A549 (cell line): Measurements from ENCODE around the gene PINK1. TPM values are rescaled to one million over a fixed set of nuclear protein-coding genes. Genes with fewer than 3 reads are reported as not detected.

Experiments
- ATAC-seq, 2 experiments: fragments of 200-7000 bp in 1 of 2; fragments of >200 bp in 1 of 2; cut with Nextera tagmentation in 1 of 2; cut with Tn5 transposase in 1 of 2; 3 replicates each; pipeline versions ENCODE4 v1.8.0 to v1.9.1; 2018 to 2020; ENCODE audit warnings: mild to moderate bottlenecking in 1 of 2, moderate library complexity in 1 of 2
- CTCF ChIA-PET: fragments of 300-600 bp; sonication (Branson Sonifier 250); formaldehyde crosslinking; extraction: SDS; loops from one replicate; lab custom pipeline; 2021; ENCODE audit warnings: antibody characterized with exemption, inconsistent platforms; lab: Yijun Ruan, JAX
- POLR2A ChIA-PET: fragments of 350-600 bp; formaldehyde crosslinking; extraction: SDS; loops from one replicate; lab custom pipeline; 2021; ENCODE audit warnings: antibody characterized with exemption, inconsistent platforms; lab: Yijun Ruan, JAX
- DNase-seq, 2 experiments: peaks; one replicate each; pipeline versions ENCODE4 v3.0.0 to v3.0.0-alpha.2; 2011 to 2016; ENCODE audit warnings: low read depth in 1 of 2, low spot score in 1 of 2
- FAIRE-seq: peaks from 2 replicates; lab custom pipeline; 2011; peaks lifted over from hg19 to GRCh38; lab: Jason Lieb, UNC
- H3K27ac ChIP-seq, 2 experiments: fragments of >200 bp; sonication (Bioruptor Twin); formaldehyde crosslinking; 3 replicates each; pipeline ENCODE4 v1.5.1; 2016 to 2017
- H3K4me1 ChIP-seq: fragments of >200 bp; sonication (Bioruptor Twin); formaldehyde crosslinking; 3 replicates; pipeline ENCODE4 v1.6.1; 2016
- H3K4me2 ChIP-seq: fragments of >200 bp; sonication (Bioruptor Twin); formaldehyde crosslinking; 3 replicates; pipeline ENCODE4 v1.6.1; 2016
- H3K4me3 ChIP-seq: fragments of >200 bp; sonication (Bioruptor Twin); formaldehyde crosslinking; 3 replicates; pipeline ENCODE4 v1.5.1; 2016
- H3K9me3 ChIP-seq: fragments of >200 bp; sonication (Bioruptor Twin); formaldehyde crosslinking; 3 replicates; pipeline ENCODE4 v1.6.1; 2016
- ATOH8 ChIP-seq: fragments of 250-450 bp; sonication (Bioruptor Pico); IDR thresholded peaks from 2 replicates; pipeline ENCODE4 v1.5.0; 2020; ENCODE audit warnings: low read depth, mild to moderate bottlenecking, moderate library complexity
- BHLHE40 ChIP-seq: IDR thresholded peaks from 2 replicates; pipeline ENCODE4 v1.6.1; 2012; ENCODE audit warnings: low read depth, low read length, inconsistent platforms
- CBX2 ChIP-seq: fragments of 200-600 bp; sonication (generic); IDR thresholded peaks from 2 replicates; pipeline ENCODE4 v1.6.1; 2016; ENCODE audit warnings: low read depth, mild to moderate bottlenecking, borderline replicate concordance
- CEBPB ChIP-seq, 2 experiments: fragments of >200 bp in 1 of 2; sonication (Bioruptor Twin) in 1 of 2; formaldehyde crosslinking in 1 of 2; IDR thresholded peaks; 2 replicates each; pipeline ENCODE4 v1.6.1; 2012 to 2016
- CTCF ChIP-seq: fragments of >200 bp; sonication (Bioruptor Twin); formaldehyde crosslinking; IDR thresholded peaks from 3 replicates; pipeline ENCODE4 v1.5.1; 2016
- E2F6 ChIP-seq: IDR thresholded peaks from 2 replicates; pipeline ENCODE4 v1.6.1; 2012; ENCODE audit warnings: low read depth, borderline replicate concordance
- EHF ChIP-seq: fragments of 250-450 bp; sonication (Bioruptor Pico); IDR thresholded peaks from 2 replicates; pipeline ENCODE4 v1.5.0; 2020; ENCODE audit warnings: mild to moderate bottlenecking
- EHMT2 ChIP-seq: fragments of 200-600 bp; sonication (generic); IDR thresholded peaks from 2 replicates; pipeline ENCODE4 v1.6.1; 2016; ENCODE audit warnings: antibody characterized with exemption, low read depth, mild to moderate bottlenecking, moderate library complexity
- EP300 ChIP-seq, 2 experiments: fragments of >200 bp; sonication (Bioruptor Twin); formaldehyde crosslinking; IDR thresholded peaks; 2 replicates in 1 of 2; 3 replicates in 1 of 2; pipeline ENCODE4 v1.6.1; 2016 to 2017
- FOSL2 ChIP-seq, 2 experiments: fragments of 450-650 bp in 1 of 2; fragments of >200 bp in 1 of 2; sonication (Bioruptor Twin) in 1 of 2; formaldehyde crosslinking; IDR thresholded peaks; 2 replicates each; pipeline versions ENCODE4 v1.5.0 to v1.6.1; 2016 to 2020; ENCODE audit warnings: mild to moderate bottlenecking in 1 of 2, moderate library complexity in 1 of 2
- GATA3 ChIP-seq: IDR thresholded peaks from 2 replicates; pipeline ENCODE4 v1.6.1; 2012; ENCODE audit warnings: borderline replicate concordance
- HDAC2 ChIP-seq: fragments of 200-600 bp; sonication (generic); IDR thresholded peaks from 2 replicates; pipeline ENCODE4 v1.6.1; 2016
- HES2 ChIP-seq: fragments of >200 bp; sonication (Bioruptor Twin); formaldehyde crosslinking; IDR thresholded peaks from 2 replicates; pipeline ENCODE4 v1.6.1; 2016
- HOXA7 ChIP-seq: fragments of 250-450 bp; sonication (Bioruptor Pico); IDR thresholded peaks from 2 replicates; pipeline ENCODE4 v1.5.0; 2020; ENCODE audit warnings: mild to moderate bottlenecking, moderate library complexity
- HOXB13 ChIP-seq: fragments of 250-450 bp; sonication (Bioruptor Pico); IDR thresholded peaks from 2 replicates; pipeline ENCODE4 v1.5.0; 2020; ENCODE audit warnings: low read depth, mild to moderate bottlenecking, moderate library complexity
- JUN ChIP-seq, 2 experiments: fragments of >200 bp; sonication (Bioruptor Twin); formaldehyde crosslinking; IDR thresholded peaks; 2 replicates in 1 of 2; 3 replicates in 1 of 2; pipeline ENCODE4 v1.6.1; 2016 to 2017
- KDM1A ChIP-seq: fragments of 200-600 bp; sonication (generic); IDR thresholded peaks from 2 replicates; pipeline ENCODE4 v1.6.1; 2016; ENCODE audit warnings: low read depth, mild to moderate bottlenecking
- MAFK ChIP-seq: fragments of 450-650 bp; IDR thresholded peaks from 2 replicates; pipeline ENCODE4 v1.6.1; 2014; ENCODE audit not compliant: partially characterized antibody
- NR3C1 ChIP-seq: fragments of >200 bp; sonication (Bioruptor Twin); formaldehyde crosslinking; IDR thresholded peaks from 3 replicates; pipeline ENCODE4 v1.6.1; 2017
- PBX3 ChIP-seq: IDR thresholded peaks from 2 replicates; pipeline ENCODE4 v1.6.1; 2012
- POLR2A ChIP-seq: IDR thresholded peaks from 2 replicates; pipeline ENCODE4 v1.6.1; 2012; ENCODE audit warnings: mild to moderate bottlenecking, low read length
- POLR2AphosphoS2 ChIP-seq: conservative IDR thresholded peaks from 2 replicates; pipeline ENCODE4 v1.6.1; 2012; ENCODE audit warnings: low read length, improper control_type of control experiment, inconsistent platforms
- RARB ChIP-seq: fragments of 250-450 bp; sonication (Bioruptor Pico); IDR thresholded peaks from 2 replicates; pipeline ENCODE4 v1.8.0; 2021; ENCODE audit warnings: mild to moderate bottlenecking, moderate library complexity
- RCOR1 ChIP-seq: fragments of 150-350 bp; IDR thresholded peaks from 2 replicates; pipeline ENCODE4 v1.6.1; 2014; ENCODE audit warnings: antibody characterized with exemption, low read length, low read depth
- RFX5 ChIP-seq: fragments of 450-650 bp; IDR thresholded peaks from 2 replicates; pipeline ENCODE4 v1.7.1; 2014; ENCODE audit warnings: antibody characterized with exemption, mild to moderate bottlenecking, moderate library complexity
- RNF2 ChIP-seq: fragments of 200-600 bp; sonication (generic); IDR thresholded peaks from 2 replicates; pipeline ENCODE4 v1.6.1; 2016; ENCODE audit warnings: low read depth, mild to moderate bottlenecking, antibody characterized with exemption, moderate library complexity, borderline replicate concordance
- SMC3 ChIP-seq: fragments of >200 bp; sonication (Bioruptor Twin); formaldehyde crosslinking; IDR thresholded peaks from 3 replicates; pipeline ENCODE4 v1.6.1; 2018; ENCODE audit warnings: inconsistent platforms
- SREBF2 ChIP-seq: fragments of 450-650 bp; IDR thresholded peaks from 2 replicates; pipeline ENCODE4 v1.6.1; 2014; ENCODE audit warnings: mild to moderate bottlenecking, moderate library complexity
- ZSCAN20 ChIP-seq: fragments of 250-450 bp; sonication (Bioruptor Pico); IDR thresholded peaks from 2 replicates; pipeline ENCODE4 v1.8.0; 2022; ENCODE audit warnings: mild to moderate bottlenecking, moderate library complexity
- WGBS: methylation state at CpG from one replicate; pipeline ENCODE4 v1.1.6; 2017; ENCODE audit errors: missing lambda C conversion rate; 5-methylcytosine and 5-hydroxymethylcytosine counted together
- polyA plus RNA-seq, 4 experiments: library from polyadenylated mRNA; depleted of rRNA in 3 of 4; stranded (reverse); fragments of >200 nt; fragmentation: RNase III in 1 of 4; extraction: RNeasy Plus Mini Kit Qiagen cat#74134 plus additional on column Dnase treatment in 1 of 4; gene quantifications; 2 replicates in 3 of 4; 3 replicates in 1 of 4; pipeline ENCODE4 v1.2.3, GENCODE V29; 2011 to 2017

Gene PINK1
- polyA plus RNA-seq, 2 of the 4 experiments (the other 2 are of a cell fraction): 18.9 to 51.4 TPM

GRCh38 chr1:20698195-20698910 lies 65.1 kb downstream of the PINK1 start (continued):
- no peak for TF ChIP-seq EHF (CRISPR knock-in tag)
- TF ChIP-seq BHLHE40: no peak

GRCh38 chr1:20699558-20699957 lies 66.3 kb downstream of the PINK1 start:
- POLR2A ChIA-PET: no interaction called here
- FAIRE-seq (no peak), ATAC-seq (no peak), DNase-seq (no peak)
- no peak for TF ChIP-seq ZSCAN20 (CRISPR knock-in tag)
- TF ChIP-seq HES2: no peak
- TF ChIP-seq SREBF2: no peak
- TF ChIP-seq HDAC2: no peak
- no peak for TF ChIP-seq KDM1A
- TF ChIP-seq RFX5: no peak
- no peak for TF ChIP-seq POLR2AphosphoS2
- no peak for TF ChIP-seq RCOR1
- TF ChIP-seq FOSL2 (IDR thresholded peaks at IDR 0.05): no peak
- no peak for TF ChIP-seq FOSL2 (CRISPR knock-in tag; IDR thresholded peaks at IDR 0.05)
- no peak for TF ChIP-seq RNF2
- TF ChIP-seq SMC3: no peak
- TF ChIP-seq HOXA7 (CRISPR knock-in tag): no peak
- no peak for TF ChIP-seq ATOH8 (CRISPR knock-in tag)
- TF ChIP-seq CTCF: no peak
- TF ChIP-seq JUN (IDR thresholded peaks at IDR 0.05): no peak
- TF ChIP-seq POLR2A: no peak
- no peak for TF ChIP-seq GATA3
- Histone ChIP-seq H3K9me3 (no peaks in the 10 kb centered on the region), H3K27ac (peak overlapping the region; percentile 97; a peak in 5 of 6 replicates), H3K4me3 (no peak overlapping the region), H3K4me1 (peaks cover 28% of the 10 kb centered on the region), H3K4me2 (no peak overlapping the region)
- WGBS: 87% methylated on average over 9 of the region's 9 CpGs
- CTCF ChIA-PET: interaction anchor here (0.7 to 5.0 kb wide), 2 partner anchors 11 to 496 kb away, joined by 3 to 55 read pairs; no protein-coding TSS in a partner anchor

GRCh38 chr1:20700636-20701215 lies 67.5 kb downstream of the PINK1 start:
- CTCF ChIA-PET: interaction anchor here (0.6 kb wide), 2 partner anchors 315 to 441 kb away, joined by 3 to 4 read pairs; no protein-coding TSS in a partner anchor
- POLR2A ChIA-PET: no interaction called here

More at GRCh38 chr1:20700636-20701215, 67.5 kb downstream of the PINK1 start:
- no peak for ATAC-seq
- Histone ChIP-seq H3K27ac (peak overlapping the region; percentile 45 to 97; a peak in 4 of 6 replicates), H3K4me3 (no peak overlapping the region), H3K4me2 (no peak overlapping the region), H3K9me3 (no peaks in the 10 kb centered on the region), H3K4me1 (peaks cover 28% of the 10 kb centered on the region)
- no peak for DNase-seq
- no peak for FAIRE-seq
- TF ChIP-seq MAFK (no peak), CEBPB (IDR thresholded peaks at IDR 0.05) (no peak), HOXB13 (CRISPR knock-in tag) (no peak), PBX3 (no peak), BHLHE40 (no peak), RFX5 (no peak), EHF (CRISPR knock-in tag) (no peak), RARB (no peak), EHMT2 (no peak), CBX2 (no peak), RNF2 (no peak), E2F6 (no peak), EP300 (IDR thresholded peaks at IDR 0.05) (no peak), ATOH8 (CRISPR knock-in tag) (no peak), NR3C1 (no peak), HDAC2 (no peak)
- WGBS: 86% methylated on average over 12 of the region's 17 CpGs
